Endometrial microvascular endothelial cells (primary cell): ENCODE data around the gene FCAMR. TPM values are rescaled to one million over a fixed set of nuclear protein-coding genes. Genes with fewer than 3 reads are reported as not detected.

Source experiments
- in situ Hi-C: cut with HindIII; loops from 2 replicates; pipeline ENCODE4 v1.10.0; 2017; ENCODE audit warnings: low sequenced_read_pairs, low pct_unique_long_range_greater_than_20kb; ENCODE audit errors: inconsistent ontology term
- total RNA-seq: library from RNA; depleted of rRNA; stranded (reverse); fragments of >200 nt; gene quantifications from one replicate; pipeline ENCODE4 v1.2.3, GENCODE V29; 2015; ENCODE audit errors: inconsistent ontology term

Gene FCAMR
- total RNA-seq, 1 donor from 2014 or later, result not detected

DNA sequence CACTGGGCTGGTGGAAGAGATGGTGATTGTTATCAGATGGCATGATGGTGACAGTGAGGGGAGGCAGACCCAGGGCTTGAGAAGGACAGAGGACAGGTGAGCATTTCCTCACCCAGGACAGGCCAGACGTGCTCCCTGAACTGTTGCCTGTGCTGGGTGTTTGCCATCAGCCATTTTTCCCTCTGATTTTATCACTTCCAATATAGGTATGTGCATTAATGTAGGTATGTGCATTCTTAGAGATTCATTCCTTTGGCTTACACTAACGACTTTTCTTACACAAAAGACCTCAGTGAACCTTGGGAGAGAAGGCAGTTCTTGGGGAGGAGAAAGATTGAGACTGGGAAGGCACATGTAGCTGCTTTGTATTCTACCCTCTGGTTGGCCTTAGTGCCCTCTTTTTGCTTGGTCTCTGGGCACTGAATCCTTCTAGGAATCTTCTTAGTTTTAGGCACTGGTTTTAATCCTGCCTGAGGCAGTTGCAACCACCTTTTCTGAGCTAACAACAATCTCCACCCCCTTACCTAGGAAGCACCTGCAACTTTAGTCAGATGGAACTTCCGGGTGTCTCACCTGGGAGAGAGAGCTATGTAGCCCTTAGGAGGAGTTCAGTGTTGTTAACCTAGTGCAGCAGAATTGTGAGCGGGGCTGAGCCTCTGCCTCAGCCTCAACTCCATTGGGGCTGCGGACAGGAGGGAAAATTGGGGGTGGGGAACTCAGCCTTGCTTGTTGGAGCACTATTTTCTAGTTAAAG, 31.4 kb upstream of the FCAMR start:
- in situ Hi-C loops, result no loop called here

DNA sequence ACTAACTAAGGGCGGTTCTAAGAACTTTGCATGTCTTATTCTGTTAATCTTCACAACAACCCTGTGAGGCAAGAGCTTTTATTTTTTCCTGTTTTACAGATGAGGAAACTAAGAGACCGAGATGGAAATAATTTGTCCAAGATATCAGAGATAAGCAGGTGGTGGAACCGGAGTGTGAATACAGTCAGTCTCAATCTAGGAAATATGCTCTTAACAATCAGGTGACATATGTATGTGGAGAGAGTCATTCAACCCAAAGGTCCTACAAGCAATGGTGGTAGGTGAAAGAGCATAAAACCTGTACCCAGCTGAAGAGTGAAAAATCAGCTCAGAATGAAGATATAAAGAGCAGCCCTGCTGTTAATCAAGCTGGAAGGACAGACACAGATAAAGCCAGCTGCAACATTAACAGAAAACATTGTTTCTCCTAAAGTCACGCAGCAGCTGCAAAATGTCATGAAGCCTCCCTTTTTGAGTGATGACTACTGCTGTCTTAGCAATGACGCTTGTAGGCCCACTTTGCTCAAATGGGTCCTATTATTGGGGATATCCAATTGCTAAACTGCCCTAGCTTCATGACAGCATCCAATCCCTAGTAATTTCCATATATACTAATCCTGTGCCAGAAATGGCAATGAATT, 30.5 kb upstream of the FCAMR start:
- in situ Hi-C loops, result no loop called here

DNA sequence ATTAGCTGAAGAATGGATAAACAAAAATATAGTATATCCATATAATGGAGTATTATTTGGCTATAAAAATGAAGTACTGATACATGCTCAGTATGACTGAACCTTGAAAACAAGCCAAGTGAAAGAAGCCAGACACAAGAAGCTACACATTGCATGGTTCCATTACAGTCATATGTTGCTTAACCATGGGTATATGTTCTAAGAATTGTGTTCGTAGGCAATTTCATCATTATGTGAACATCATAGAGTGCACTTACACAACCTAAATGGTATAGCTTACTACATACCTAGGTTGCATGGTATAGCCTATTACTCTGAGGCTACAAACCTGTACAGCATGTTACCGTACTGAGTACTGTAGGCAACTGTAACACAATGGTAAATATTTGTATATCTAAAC, 28.6 kb upstream of the FCAMR start:
- in situ Hi-C loops, result no loop called here

DNA sequence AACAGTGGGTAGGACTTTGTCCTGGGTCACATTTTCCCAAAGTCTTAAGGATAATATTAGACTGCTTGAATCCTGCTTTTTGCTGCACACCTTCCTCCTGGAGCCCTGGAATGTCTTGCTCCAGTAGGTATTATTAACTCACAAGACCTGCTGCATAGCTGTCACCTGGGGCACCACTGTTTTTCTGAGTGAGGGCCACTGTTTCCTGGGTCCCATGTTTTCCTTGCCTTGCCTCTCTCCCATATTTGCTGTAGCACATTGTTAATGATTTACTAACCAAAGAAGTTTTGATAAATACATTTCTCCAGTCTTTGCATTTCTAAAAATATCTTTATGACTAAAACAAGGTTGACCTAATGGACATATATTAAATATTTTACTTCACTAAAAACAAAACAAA, 22.5 kb upstream of the FCAMR start:
- in situ Hi-C loops, result no loop called here

DNA sequence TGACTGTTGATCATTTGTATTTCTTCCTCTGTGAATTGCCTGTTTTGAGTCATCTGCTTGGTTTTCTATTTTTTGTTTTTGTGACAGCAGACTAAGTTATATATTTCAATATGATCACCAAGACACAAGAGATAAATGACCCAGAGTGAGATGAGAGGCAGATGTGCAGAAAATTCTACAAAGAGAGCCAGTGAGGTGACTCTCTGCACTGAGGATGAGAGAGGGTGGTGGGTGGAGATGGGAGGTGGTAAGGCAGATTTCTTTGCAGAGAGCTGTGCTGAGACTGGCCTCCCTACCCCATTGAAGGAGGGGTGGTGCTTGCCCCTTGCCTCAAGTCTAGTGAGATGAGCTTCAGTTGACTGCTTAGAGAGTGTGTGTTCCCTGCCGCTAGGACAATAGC, 17.6 kb upstream of the FCAMR start:
- in situ Hi-C loops, result no loop called here

DNA sequence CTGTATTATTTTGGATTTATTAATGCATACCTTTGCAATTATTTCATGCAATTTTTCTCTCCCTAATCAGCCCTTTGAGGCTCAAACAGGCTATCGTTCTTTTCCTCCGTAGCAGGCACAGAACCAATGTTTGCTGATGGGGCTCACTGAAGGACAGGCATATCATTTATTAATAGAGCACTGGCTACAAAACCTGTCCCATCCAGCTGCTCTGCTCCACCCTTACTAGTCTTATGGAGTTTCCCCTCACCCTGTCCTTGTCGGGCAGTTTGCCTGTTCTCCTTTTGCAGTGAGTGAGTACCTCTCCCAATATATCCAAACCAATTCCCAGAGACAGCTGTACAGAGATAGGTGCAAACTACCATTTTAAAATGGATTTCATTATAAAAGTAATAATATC, 16.6 kb upstream of the FCAMR start:
- in situ Hi-C loops, result no loop called here

DNA sequence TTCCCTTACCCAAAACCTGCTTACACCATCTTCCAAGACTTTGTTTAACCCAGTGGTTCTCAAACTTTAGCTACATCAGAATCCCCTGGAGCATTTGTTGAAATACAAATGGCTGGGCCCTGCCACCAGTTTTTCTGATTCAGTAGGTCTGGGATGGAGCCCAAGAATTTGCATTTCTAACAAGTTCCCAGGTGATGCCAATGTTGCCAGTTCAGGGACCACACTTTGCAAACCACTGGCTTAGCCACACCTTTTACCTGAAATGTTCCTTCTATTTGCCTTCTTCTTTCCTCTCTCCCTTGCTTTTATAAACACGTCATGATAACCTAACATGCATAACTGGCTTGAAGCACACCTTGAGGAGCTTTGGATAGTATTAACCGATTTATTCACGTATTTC, 16.1 kb upstream of the FCAMR start:
- in situ Hi-C loops, result no loop called here

DNA sequence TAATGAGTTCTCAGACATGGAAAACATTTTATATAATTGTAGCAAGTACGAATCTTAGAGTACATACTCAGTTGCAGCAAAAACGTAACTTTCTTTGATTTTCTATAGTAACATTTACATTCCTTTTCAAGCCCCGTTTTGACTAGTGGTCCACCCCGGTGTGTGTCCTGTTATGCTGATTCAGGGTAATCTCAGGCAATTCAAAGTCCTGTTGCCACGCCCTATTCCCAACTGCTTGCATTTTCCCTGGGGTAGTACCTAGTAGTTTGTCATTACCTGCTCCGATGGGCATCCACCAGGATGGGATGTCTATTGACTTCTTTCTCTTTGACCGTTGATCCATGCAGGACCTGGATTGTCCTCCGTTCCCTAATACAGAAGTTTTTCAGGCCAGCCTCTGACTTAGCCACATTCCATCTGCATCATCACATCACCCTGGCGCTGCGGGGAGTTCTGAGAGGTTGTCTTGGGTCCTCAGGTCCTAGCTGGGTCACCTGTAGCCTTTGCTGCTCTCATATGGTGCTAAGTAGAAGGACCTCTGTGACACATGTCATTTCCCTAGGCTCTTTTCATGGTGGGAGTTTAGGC, 15.0 kb upstream of the FCAMR start:
- in situ Hi-C loops, result no loop called here

DNA sequence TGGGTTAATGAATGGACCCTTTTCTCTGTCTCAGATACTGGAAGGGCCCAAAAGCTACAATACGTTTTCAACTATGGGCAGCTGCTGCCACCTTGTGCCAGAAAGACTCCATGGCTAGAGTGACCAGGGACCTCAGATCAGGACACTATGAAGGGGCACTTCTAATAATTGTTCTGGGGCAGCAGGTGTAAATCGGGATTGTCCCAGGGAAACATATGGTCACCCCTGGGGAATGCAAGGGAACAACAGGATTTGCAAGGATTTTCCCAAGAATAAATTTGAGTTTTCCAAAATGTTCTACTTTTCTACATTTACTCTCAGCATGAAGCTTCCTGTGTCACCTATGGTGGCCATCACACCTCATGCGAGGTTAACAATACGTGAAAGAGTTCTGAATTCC, 12.0 kb upstream of the FCAMR start:
- in situ Hi-C loops, result no loop called here

DNA sequence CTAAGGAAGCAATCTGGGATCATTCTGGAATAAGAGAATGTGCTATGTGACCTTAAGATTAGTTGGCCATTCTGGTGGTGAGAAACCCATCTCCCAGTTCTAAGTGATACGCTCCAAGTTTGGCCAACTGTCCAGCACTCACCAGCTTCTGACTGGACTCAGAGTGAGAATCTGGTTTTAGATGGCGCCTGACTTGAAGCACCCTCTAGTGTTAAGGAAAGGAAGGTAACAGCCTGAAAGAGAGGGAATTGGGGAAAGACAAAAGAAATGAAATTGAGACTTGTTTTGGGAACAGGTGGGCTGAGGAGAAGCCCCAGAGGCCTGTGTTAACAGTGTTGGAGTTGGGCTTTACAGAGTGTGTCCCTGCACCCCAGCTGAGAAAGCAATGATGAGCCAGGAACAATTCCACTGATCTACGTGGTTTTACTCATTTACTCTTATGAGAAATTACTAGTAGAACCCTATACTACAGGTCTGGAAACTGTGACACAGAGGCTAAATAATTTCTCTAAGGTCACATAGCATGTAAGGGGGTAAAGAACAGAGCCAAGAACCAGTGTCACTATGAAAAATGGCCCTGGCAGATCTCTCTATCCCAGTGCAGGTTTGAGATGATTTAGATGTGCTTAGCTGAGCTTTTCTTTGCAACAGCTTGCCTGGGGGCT, 9.3 kb upstream of the FCAMR start:
- in situ Hi-C loops, result no loop called here

DNA sequence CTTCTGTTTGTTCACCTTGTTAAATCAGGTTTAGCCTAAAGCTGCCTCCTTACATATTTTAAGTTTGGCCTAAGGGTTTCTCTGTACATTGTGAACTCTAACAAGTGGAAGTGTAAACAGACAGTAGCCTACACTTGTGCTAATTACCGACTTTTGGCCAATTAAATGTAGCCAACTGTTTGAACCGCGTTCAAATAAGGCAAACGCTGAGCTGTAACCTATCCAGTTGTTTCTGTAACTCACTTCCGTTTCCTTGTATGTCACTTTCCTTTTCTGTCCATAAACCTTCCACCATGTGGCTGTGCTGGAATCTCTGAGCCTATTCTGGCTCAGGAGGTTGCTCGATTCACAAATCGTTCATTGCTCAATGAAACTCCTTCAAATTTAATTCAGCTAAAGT, 8.0 kb upstream of the FCAMR start:
- in situ Hi-C loops, result no loop called here

DNA sequence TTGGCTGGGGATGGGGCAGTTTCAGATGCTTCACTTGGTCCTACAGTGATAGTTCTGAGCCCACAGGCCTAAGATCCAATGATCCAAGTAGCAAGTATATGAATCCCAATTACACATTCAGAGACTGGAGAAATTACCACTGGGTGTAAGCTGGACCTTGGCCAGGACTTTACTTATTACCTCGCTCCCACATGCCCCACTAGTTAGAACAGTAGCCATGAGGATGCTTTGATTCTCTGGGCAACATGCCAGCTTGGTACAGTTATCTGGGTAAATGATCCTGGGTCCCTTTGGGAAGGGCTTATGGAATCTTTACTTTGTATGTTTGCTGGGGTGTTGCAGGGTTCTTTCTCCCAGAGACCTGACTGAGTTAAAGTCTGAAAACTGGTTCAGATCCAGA, 5.0 kb upstream of the FCAMR start:
- in situ Hi-C loops, result no loop called here

DNA sequence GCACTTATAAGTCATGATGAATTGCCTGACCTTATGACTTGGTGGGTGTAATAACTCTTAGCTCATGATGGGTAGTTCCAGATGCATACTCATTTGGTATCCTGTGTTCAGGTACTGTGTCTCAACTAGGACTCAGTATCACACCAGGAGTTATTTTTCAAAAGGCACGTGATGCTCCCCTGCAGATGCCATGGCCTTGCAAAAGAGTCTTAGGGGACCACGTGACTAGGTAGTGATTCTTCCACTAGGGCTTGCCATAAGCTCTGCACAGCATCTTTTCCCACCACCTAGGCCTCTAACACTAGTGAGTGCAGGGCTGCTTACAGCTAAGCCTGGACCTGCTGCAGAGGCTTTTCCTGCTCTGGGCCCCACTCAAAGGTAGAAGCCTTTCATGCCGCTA, 3.9 kb upstream of the FCAMR start:
- in situ Hi-C loops, result no loop called here

DNA sequence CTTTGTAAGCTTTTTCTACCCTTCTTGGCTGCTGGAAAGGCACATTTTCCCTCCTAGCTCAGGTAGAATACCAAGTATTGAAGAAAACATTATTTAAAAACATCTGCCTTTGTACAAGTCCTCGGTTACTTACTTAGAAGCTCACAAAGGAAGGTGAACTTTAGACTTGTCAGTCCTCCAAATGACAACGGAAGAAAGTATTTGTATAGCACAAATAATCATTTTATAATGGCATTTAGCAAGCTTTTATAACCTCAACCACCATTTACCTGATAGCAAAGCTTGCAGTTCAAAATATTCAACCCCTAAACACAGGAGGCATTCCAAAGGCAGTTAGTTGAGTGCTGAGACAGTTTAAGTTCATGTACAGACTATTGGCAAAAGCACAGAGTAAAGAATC, 2.5 kb upstream of the FCAMR start:
- in situ Hi-C loops, result no loop called here

DNA sequence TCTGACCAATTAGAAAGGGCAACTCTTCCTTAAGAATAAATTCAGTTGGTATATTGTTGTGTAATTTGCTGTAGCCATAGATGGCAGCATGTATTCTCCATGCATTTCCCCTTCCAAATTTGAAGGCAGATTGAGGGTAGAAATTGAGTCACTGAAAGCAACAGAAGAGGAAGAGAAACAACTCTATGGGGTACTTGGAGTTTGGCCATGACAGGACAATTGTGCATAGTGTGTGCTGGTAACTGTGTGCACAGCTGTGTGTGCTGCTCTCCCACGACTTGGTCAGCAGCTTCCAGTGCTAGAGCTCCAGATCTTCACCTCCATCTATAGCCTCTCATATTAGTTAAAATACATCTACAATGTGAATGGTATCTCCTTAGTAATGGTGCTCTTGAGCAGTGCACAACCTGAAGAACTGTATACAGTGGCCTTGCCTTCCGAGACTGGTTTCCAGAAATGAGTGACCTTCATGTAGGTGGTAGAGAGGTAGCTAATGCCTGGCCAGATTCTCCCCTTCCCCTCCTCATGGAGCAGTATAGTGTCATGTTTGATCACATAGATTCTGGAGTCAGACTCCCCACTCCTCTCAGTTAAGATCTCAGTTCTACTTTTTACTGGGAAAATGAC, 882 bp upstream of the FCAMR start:
- in situ Hi-C loops, result no loop called here

DNA sequence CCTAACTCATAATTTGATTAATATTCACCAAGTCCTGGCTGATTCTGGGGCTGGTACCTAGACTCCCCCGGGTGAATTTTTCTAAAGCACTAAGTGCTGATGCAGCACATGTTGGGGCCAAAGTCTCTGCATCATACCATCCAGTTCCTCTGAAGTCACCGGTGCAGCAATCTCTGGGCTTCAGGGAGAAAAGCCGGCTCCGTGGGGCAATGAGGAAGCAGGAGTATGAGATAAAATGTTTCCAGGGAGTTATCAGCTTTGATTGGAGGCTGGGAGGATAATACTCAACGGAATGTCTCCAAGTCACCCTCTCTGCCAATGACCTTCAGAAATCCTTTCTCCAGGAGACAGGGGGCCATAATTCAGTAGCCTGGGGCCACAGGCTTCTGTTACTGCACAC, 1.2 kb downstream of the FCAMR start:
- in situ Hi-C loops, result no loop called here

DNA sequence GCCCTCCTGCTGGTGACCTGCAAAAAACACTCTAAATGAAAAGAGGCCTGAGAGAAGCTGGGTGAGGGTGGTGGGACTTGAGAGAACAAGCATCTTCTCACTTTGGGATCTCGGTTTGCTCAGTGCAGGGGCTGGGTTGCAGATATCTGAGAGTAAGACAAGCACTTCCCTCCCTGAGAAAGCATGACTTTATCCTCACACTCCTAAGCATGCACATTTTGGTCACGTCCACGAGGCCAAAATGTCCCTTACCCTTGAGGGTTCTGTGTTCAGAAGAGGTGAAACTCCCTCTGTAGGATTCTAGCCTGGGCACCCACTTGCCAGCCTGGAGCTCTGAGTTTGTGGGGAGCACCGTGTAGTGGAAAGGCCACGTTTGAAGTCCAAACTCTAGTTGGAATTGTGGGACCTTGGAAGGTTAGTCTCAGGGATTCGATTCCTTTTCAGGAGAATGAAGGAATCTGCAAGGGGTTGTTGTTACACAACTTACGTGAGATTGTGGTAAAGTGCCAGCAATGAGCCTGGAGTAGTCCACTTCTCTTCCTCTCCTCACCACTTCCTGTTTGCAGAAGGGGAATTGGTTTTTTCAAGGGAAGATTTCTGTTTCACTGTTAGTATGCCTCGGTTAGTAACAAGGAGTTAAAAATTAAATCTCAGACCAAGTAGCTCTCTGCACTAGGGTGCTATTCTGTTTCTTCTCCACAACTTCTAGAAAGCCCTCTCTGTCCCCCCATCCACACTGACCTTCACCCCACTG, 3.0 kb downstream of the FCAMR start:
- in situ Hi-C loops, result no loop called here

DNA sequence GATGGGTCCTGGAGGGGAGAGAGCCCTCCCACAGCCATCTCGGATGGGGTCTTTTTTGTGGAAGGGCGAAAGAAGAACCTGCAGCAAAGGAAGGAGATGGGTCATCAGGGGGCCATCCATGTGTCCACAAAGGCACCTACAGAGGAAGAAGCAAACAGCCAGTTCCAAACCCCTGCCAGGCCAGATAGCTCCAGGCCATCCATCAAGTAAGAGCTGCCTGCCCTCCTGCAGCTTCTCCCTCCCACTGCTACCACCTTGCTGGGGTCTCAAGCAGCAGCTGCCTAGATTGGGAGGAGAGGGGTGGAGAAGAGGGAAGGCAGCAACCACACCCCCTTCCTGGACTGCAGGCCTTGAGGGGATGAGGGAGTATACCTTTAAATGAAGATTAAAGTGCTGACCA, 4.5 kb downstream of the FCAMR start:
- in situ Hi-C loops, result no loop called here

DNA sequence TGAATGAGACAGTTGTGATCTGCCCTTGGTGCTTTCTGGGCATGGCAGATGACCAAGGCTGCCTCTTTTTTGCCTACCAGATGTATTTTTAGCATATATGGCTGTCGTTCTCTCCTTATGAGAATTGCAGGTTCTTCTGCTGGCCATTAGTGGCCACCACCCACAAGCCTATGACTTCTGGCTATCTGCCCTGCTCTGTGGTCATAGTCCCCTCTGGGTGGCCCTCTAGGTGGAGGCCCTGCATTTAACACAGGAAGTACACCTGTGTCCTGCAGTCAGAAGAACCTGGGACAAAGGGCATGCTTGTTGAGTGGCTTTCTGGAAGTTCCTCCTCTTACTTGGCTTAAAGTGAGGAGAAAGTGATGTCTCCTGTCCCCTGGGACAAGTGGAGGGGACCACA, 6.5 kb downstream of the FCAMR start:
- in situ Hi-C loops, result no loop called here
